ENCODE data around the gene CYBRD1.
A peak's percentile ranks its signal among the peaks of the same experiment; 100 is the strongest.

Gene CYBRD1

DNA sequence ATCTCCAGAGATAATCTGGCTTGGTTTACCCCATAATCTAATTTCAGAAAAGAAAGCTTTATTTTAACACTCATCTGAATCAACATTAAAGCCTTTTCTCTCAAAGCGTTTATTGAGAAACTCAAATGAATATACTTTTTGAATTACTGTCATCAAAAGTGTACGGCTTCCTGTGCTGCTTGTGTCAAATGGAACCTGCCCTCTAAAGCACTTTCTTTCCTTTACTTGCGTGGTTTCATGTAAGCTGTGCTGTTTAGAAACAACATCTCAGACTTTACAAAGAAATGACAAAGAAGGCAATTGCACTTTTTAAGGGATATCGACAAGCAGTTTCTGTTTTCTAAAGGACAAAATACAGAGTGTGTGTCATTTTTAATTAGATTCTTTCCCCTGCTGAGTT is 35.1 kb downstream of the CYBRD1 start:
- no peak for DNase-seq

DNA sequence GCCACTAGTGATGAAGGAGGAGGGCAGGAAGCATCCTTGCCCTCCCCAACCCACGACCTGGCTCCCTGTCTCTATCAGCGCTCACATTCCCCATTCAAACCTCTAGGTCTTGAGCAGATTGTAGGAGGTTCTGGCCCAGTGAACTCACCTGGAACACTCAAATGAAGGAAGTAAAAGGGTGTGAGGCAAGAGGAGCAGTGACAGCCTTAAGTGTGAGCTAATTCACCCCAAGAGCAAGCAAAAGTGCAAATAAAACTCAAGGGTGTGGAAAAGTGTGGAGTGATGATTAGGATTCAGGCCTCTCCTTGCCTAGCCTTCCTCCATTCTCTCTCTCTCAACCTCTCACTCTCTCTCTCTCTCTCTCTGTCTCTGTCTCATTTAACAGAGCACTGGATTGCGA is 41.0 kb downstream of the CYBRD1 start:
- DNase-seq: no peak

DNA sequence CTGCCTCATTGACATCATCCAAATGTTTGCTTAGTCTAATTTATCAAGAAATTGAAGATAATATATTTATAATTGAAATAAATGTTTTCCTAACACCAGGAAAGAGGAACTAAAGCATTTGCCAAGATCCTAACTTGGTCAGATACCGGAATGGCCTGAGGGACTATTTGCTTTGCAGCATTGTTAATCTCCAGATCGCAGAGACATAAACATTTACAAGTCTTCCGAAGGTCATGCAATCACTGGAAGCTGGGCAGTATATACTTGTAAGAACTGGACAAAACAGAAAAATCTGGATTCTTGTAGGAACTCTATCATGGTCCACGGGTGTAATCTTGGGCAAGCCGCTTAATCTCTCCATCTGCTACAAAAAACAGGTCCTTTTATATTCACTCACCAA is 42.2 kb downstream of the CYBRD1 start:
- no peak for DNase-seq

DNA sequence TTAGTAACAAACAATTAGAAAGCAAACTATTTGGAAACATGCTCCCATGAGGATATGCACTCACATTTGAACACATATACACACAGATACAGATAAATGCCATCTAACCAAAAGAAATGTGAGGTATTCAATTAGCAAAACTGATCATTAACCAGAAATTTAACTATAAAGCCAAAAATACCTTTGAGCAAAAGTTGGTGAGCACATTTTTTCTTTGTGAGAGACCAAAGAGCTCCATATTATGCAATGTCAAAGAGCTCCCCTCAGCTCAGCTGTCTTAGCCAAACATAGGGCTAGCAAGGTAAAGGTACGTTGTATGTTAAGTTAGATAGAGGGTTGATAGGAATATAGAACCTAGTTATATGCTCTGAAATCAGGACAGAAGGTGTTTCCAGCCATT is 43.8 kb downstream of the CYBRD1 start:
- no peak for DNase-seq

DNA sequence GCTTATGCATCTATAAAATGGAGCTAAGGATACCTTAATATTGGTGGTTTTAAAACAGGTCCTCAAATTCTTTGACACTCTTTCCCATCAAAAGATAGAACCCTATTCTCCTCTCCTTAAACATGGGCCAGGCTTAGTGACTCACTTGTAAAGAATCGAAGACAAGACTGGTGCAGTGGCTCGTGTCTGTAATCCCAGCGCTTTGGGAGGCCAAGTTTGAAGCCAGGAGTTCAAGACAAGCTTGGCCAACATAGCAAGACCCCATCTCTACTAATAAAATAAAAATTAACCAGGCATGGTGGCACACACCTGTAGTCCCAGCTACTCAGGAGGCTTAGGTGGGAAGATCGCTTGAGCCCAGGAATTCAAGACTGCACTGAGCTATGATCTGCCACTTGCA is 44.5 kb downstream of the CYBRD1 start:
- DNase-seq: no peak

DNA sequence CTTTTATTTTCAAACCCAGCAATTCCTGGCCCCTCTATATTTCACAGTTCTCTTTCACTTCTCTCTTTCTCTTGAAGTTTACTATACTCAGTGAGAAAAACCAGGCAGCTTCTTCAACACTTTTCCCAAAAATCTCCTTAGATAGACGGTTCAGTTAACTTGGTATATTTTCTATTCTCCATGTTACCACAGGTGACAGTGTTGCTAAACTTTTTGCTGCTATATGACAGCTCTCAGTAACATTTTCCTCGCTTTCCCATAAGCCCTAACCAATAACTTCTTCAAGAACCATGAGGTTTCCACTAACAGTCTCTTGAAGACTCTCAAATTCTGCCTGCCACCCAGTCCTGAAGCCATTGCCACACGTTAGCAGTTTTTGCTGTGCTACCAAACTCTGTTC is 45.8 kb downstream of the CYBRD1 start:
- DNase-seq: peak; percentile 16

DNA sequence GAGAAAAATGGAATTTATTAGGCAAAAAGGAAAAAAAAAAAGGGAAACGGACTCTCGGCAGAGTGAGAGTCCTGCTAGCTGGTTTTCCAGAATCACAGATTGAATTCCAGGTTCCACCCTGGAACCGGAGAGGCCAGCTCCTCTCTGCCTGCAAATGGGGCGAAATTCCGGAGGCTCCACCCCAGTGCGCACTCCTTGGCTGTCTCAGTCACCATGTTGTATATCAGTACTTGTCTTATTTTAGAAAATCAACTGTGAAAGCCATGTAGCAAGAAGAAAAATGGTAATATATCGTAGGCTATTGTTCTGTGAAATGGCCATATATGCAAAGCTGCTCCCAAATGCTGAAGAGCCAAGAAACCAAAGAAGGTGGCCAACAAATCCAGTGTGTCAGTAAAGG is 49.4 kb downstream of the CYBRD1 start:
- no peak for DNase-seq

DNA sequence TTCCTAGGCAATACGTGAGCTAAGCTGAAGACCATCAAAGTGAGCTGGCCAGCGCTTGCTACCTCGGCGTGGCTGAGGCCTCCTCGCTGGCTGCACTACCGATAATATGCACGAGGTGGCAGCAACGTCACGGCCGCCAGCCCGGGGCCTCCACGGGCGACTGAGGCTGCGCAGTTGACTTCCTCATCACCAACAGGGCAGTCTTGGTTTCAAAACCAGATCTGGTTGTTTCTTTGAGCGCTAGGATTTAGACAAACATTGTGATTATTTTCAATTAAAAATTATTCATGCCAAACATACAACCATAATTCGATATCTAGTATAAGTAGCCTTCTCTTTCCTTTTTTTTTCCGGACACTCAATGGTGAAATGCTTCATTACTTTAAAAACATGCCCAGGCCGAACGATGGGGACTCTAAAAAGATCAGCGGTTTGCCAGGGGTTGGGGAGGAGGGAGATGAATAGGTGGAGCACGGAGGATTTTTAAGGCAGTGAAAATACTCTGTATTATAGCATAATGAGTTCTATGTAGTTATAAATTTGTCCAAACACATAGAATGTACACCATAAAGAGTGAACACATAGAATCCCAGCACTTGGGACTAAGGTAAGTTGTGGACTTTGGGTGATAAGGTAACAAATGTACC is 52.0 kb downstream of the CYBRD1 start:
- peak; percentile 60 for DNase-seq

DNA sequence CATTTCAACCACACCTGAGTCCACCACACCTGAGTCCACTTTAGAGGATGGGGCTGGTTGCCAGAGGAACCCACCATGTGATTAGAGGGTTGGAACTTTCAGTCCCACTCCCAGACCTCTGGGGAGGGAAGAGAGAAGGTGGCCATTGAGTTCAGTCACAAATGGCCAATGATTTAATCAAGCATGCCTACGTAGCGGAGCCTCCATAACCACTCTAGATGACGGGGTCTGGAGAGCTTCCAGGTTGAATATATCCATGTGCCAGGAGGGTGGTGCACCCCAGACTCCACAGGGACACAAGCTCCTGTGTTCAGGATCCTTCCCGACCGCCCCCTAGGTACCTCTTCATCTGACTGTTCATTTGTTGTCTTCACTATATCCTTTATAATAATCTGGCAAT is 53.3 kb downstream of the CYBRD1 start:
- peak; percentile 5 for DNase-seq

DNA sequence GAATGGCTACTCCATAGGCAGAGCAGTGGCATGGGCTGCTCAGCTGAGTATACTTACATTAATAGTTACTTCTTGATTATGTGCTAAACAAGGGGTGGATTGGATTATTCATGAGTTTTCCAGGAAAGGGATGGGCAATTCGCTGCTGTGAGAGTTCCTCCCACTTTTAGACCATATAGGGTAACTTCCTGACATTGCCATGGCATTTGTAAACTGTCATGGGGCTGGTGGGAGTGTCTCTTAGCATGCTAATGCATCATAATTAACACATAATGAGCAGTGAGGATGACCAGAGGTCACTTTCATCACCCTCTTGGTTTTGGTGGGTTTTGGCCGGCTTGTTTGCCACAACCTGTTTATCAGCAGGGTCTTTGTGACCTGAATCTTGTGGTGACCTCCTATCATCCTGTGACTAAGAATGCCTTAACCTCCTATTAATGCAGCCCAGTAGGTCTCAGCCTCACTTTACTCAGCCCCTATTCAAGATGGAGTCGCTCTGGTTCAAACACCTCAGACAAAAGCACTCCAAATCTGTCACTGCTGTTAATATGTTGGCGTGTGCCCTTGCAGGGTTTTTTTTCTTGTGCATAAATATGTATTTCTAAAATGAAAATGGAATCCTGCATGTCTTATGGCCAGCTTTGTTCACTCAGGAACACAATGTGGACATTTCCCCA is 56.0 kb downstream of the CYBRD1 start:
- no peak for DNase-seq

DNA sequence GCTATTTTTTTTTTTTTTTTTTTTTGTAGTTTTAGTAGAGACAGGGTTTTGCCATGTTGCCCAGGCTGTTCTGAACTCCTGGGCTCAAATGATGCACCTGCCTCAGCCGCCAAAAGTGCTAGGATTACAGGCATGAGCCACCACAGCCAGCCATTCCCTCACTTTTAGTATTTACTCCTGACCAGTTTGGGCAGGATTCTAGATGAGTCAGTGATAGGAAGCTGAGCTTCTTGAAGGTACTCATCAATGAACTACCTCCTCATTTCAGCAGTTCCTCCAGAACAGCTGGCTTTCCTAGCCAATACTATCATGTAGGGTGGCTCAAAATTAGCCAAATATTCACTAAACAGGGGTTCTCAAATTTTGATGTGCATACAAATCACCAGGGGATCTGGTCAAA is 57.2 kb downstream of the CYBRD1 start:
- no peak for DNase-seq

DNA sequence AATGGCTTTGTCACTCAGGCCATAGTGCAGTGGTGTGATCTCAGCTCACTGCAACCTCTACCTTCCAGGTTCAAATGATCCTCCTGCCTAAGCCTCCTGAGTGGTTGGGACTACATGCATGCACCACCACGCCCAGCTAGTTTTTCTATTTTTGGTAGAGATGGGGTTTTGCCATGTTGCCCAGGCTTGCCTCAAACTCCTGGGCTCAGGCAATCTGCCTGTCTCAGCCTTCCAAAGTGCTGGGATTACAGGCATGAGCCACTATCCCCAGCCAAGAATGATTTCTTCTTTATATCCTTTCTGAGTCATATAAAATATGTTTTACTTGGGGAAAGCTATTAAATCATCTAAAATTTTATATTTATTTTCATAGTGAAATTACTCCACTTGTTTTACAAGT is 61.3 kb downstream of the CYBRD1 start:
- DNase-seq: no peak

DNA sequence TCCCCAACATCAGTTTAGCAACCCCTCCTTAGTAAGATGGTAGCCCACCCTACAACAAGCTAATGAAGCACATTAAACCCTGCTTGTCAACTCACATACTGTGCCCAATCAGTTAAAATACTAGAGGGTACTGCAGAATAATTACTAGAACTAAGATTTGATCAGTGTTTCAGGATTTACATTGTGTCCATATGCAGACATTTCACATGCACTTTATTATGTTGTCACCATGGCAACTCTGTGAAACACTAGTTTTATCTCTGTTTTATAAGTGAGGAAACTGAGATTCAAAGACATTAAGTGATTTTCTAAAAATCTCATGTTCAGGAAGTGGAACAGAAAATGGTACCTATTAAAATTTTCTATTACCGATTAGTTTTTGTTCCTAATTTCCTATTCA is 61.7 kb downstream of the CYBRD1 start:
- DNase-seq: no peak

DNA sequence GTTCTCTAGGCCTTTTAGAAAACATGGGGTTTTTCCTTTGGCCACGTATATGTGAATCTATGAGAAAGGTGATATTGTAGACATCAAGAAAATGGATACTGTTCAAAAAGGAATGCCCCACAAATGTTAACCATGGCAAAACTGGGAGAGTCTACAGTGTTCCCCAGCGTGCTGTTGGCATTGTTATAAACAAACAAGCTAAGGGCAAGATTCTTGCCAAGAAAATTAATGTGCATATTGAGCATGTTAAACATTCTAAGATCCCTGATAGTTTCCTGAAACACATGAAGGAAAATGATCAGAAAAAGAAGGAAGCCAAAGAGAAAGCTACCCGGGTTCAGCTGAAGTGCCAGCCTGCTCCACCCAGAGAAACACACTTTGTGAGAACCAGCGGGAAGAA is 64.9 kb downstream of the CYBRD1 start:
- DNase-seq: no peak

DNA sequence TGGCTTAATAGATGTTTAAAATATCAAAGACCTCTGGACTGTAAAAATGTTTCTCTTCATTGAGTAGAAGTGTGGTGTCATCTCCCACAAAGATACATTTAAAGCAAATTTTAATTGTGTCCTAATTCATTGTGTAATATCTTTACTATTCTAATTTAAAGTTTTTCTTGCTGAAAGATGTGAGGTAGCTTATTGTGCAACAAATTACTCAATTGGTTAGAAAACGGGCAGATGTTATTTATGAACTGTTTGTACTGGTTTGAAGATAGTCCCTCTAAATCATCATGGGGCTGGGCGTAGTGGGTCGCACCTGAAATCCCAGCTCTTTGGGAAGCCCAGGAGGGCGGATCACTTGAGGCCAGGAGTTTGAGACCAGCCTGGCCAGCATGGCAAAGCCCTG is 65.3 kb downstream of the CYBRD1 start:
- DNase-seq: no peak

DNA sequence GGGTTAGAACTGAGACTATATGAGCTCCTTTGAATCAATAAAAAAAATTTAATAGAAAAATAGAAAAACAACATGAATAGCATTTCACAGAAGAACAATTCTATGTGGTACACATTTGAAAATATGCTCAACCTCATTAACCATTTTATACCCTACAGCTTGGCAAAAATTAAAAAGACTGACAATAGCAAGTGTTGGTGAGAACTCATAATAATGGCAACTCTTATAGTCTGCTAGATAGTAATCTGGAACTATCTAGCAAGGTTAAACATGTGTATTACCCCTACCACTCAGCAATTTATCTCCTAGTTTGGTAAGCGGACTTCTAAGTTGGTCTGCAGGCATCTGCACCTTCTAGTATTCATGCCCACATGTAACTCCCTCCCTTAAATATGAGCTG is 67.8 kb downstream of the CYBRD1 start:
- DNase-seq: no peak

DNA sequence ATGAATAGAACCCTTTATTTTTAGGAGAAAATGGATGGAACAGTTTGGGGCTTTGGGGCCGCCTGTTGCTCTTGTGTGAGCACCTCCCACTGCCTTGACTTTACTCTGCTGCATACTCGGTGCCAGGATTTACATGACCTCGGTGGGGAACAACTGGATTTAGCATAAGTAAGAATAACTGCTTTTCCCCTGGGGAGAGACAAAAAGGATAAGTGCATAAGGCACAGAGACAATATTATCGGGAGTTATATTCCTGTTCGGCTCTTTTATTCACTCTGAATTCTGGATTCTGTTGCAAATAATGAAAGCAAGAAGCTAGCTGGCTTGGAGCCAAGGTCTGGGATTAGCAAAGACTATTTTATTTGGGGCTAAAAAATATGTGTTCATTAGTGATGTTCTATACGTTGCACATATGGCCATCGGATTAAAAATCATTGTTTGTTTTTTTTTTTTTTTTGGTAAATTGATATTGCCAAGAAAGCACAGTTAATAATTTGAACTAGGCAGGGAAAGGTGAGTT is 69.8 kb downstream of the CYBRD1 start:
- peak; percentile 33 for DNase-seq

DNA sequence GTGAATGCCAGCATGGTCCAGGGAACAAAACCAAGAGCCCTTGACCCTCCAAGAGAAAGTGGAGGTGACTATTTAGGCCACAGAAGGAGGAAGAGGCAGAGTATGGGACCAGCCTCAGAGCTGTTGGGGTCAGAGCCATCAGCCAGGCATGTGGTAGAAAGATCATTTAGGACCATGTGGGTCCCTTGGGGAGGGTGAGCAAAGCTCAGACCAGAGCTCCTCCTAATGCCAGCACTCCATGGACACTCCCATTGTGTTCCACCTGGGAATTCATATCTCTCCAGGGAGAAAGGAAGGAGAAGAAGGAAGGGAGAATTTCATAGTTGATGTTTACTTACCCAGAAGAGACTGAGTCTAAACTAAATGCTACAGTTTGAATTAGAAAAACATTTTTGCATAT is 73.2 kb downstream of the CYBRD1 start:
- DNase-seq: no peak

DNA sequence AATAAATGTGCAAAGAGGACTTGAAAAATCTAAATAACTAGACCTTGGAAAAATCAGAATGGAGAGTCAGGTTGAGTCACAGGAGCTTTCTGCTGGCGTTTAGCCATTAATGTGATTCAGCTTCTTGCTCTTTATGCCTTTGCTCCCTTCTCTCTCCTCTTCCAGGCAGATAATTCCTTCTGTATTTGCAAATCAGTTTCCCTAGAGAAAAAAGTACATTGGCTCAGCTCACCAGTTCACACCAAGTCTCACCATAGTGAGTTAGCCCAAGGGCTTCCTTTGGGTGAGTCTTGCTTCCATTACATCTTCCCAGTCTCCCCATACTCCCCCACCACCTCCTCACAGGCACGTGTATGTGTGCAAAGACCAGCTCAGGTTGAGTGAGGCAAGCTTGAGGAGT is 73.6 kb downstream of the CYBRD1 start:
- DNase-seq: no peak

DNA sequence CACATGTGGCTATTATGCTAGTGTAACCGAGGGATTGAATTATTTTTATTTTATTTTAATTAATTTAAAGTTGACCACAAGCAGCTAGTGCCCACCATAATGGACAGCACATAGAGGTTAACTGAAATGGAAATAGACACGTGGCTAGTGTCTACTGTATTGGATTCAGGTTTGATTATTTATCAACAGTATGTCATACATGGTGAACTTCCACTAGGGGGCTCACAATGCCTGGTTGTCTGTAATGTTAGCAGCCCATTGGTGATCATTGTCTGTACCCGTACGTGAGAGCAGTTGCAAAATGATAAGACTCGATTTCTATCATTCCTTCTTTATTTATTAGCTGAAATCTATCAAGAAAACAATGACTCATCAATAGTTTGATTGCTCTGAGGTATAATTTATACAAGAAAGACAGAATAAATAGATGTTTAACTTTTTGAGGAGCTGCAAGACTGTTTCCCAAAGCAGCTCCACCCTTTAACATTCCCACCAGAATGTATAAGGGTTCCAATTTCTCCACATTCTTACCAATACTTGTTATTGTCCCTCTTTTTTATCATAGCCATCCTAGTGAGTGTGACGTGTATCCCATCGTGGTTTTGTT is 76.5 kb downstream of the CYBRD1 start:
- DNase-seq: peak; percentile 69

DNA sequence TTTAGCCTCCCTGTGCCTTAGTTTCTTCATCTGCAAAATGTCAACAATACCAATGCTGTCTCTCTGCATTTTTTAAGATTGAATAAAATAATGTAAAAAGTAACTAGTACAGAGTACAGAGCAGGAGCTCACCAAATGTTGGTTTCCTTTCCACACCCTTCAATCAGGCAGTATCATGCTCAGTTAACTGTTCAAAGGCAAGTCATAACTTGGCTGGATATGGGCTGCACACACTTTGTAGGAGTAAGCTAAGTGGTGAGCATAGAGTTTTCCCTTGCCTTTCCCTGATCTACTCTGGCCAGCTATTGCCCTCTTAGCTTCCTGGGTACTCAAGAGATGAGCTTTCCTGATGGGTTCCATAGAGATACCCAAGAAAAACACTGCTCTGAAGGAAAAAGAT is 77.9 kb downstream of the CYBRD1 start:
- DNase-seq: no peak

DNA sequence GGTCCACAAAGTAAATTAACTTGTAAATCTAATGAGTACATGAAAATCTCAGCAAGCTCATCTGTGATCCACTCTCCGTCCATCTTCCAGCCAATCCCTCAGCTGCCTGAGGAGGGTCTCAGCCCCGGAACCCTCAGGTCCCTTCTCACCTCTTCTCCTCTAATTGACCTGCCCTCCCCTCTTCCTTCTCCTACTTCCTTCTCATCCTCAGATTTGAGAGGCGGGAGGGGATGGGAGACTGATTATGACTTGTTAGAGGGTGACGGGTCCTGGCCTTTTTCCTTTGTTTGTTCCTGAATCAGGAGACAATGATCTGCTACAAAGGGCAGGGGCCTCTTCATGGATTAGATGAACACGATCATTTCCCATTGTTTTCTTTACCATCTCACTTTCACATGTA is 80.1 kb downstream of the CYBRD1 start:
- DNase-seq: peak; percentile 3
